Right atrium auricular region (tissue), 2 donors: ENCODE measurements around the gene P4HA3. TPM values are rescaled to one million over a fixed set of nuclear protein-coding genes. Genes with fewer than 3 reads are reported as not detected.

ENCODE experiments used
- DNase-seq: peaks from one replicate; pipeline ENCODE4 v3.0.0-alpha.2; 2019; ENCODE audit warnings: low spot score
- H3K27ac ChIP-seq, 2 donors: fragments of 200-600 bp; sonication (generic); 1 replicate in 1 of 2; 2 replicates in 1 of 2; pipeline ENCODE4 v1.5.1; 2016 to 2019
- H3K27me3 ChIP-seq, 2 donors: fragments of 200-600 bp; sonication (generic); one replicate each; pipeline versions ENCODE4 v1.5.1 to v1.6.0; 2017 to 2019
- H3K36me3 ChIP-seq: fragments of 200-600 bp; sonication (generic); one replicate; pipeline ENCODE4 v1.5.1; 2016
- H3K4me1 ChIP-seq, 2 donors: fragments of 200-600 bp; sonication (generic); one replicate each; pipeline versions ENCODE4 v1.5.1 to v1.6.0; 2017 to 2019
- H3K4me3 ChIP-seq, 2 donors: fragments of 200-600 bp; sonication (generic); 1 replicate in 1 of 2; 2 replicates in 1 of 2; pipeline ENCODE4 v1.5.1; 2017 to 2019; ENCODE audit warnings: mild to moderate bottlenecking in 1 of 2, moderate library complexity in 1 of 2
- H3K9me3 ChIP-seq, 2 donors: fragments of 200-600 bp; sonication (generic); one replicate each; pipeline ENCODE4 v1.5.1; 2019
- CTCF ChIP-seq, 2 donors: fragments of 200-600 bp; sonication (generic); IDR thresholded peaks; one replicate each; pipeline ENCODE4 v1.5.1; 2019; ENCODE audit warnings: antibody characterized with exemption in 2 of 2
- total RNA-seq, 2 donors: library from RNA; depleted of rRNA; stranded (reverse); fragments of >200 nt; gene quantifications; one replicate each; pipeline ENCODE4 v1.1.0, GENCODE V29; 2016

P4HA3 gene
- total RNA-seq: under 1 TPM in 1 of 2 donors, not detected in 1; 0.75 TPM

GRCh38 chr11:74311352-74311926 lies at the start of gene P4HA3:
Gene P4HA3 (minus strand): TSS chr11:74311640. CDS start chr11:74311611, 29 bp downstream.
- Histone ChIP-seq H3K9me3 (peaks cover 0 to 6% of the 10 kb centered on the region in 2 donors), H3K27ac (no peak within 1 kb of the TSS), H3K4me3 (peak within 1 kb of the TSS; percentile 42 to 54), H3K36me3 (no peaks in the 10 kb centered on the region), H3K27me3 (no peaks in the 10 kb centered on the region), H3K4me1 (peaks cover 0 to 15% of the 10 kb centered on the region in 2 donors)
- peak in 1 of 2 donors; percentile 29 for TF ChIP-seq CTCF (IDR thresholded peaks at IDR 0.05)
- DNase-seq: no peak

- Histone ChIP-seq H3K4me3 (no peak overlapping the region), H3K4me1 (no peaks in the 10 kb centered on the region), H3K27ac (no peak overlapping the region), H3K27me3 (no peaks in the 10 kb centered on the region), H3K9me3 (no peaks in the 10 kb centered on the region), H3K36me3 (peaks cover 10% of the 10 kb centered on the region)
- DNase-seq: no peak
- TF ChIP-seq CTCF (IDR thresholded peaks at IDR 0.05): no peak
Observed at GRCh38 chr11:74357449-74357848, 46.0 kb upstream of the P4HA3 start.

GRCh38 chr11:74355626-74356025 lies 44.2 kb upstream of the P4HA3 start:
- Histone ChIP-seq H3K9me3 (no peaks in the 10 kb centered on the region), H3K27ac (no peak overlapping the region), H3K4me3 (no peak overlapping the region), H3K36me3 (peaks cover 10% of the 10 kb centered on the region), H3K27me3 (no peaks in the 10 kb centered on the region), H3K4me1 (no peaks in the 10 kb centered on the region)
- TF ChIP-seq CTCF (IDR thresholded peaks at IDR 0.05): no peak
- DNase-seq: no peak

- no peak overlapping the region for H3K27ac ChIP-seq
- H3K4me3 ChIP-seq: no peak overlapping the region
- no peaks in the 10 kb centered on the region for H3K4me1 ChIP-seq
- TF ChIP-seq CTCF (IDR thresholded peaks at IDR 0.05): no peak
- H3K27me3 ChIP-seq: no peaks in the 10 kb centered on the region
- H3K9me3 ChIP-seq: no peaks in the 10 kb centered on the region
- no peak for DNase-seq
- no peaks in the 10 kb centered on the region for H3K36me3 ChIP-seq
Observed at GRCh38 chr11:74354036-74354435, 42.6 kb upstream of the P4HA3 start.

GRCh38 chr11:74347381-74347780 lies 35.9 kb upstream of the P4HA3 start:
- Histone ChIP-seq H3K36me3 (peaks cover 4% of the 10 kb centered on the region), H3K27ac (no peak overlapping the region), H3K9me3 (no peaks in the 10 kb centered on the region), H3K27me3 (no peaks in the 10 kb centered on the region), H3K4me3 (no peak overlapping the region), H3K4me1 (no peaks in the 10 kb centered on the region)
- DNase-seq: no peak
- no peak for TF ChIP-seq CTCF (IDR thresholded peaks at IDR 0.05)

GRCh38 chr11:74345420-74345819 lies 34.0 kb upstream of the P4HA3 start:
- Histone ChIP-seq H3K9me3 (no peaks in the 10 kb centered on the region), H3K4me3 (no peak overlapping the region), H3K36me3 (peaks cover 4% of the 10 kb centered on the region), H3K4me1 (no peaks in the 10 kb centered on the region), H3K27me3 (no peaks in the 10 kb centered on the region), H3K27ac (no peak overlapping the region)
- no peak for TF ChIP-seq CTCF (IDR thresholded peaks at IDR 0.05)
- DNase-seq: no peak
